ENCODE data around the gene AIFM1.

DNA sequence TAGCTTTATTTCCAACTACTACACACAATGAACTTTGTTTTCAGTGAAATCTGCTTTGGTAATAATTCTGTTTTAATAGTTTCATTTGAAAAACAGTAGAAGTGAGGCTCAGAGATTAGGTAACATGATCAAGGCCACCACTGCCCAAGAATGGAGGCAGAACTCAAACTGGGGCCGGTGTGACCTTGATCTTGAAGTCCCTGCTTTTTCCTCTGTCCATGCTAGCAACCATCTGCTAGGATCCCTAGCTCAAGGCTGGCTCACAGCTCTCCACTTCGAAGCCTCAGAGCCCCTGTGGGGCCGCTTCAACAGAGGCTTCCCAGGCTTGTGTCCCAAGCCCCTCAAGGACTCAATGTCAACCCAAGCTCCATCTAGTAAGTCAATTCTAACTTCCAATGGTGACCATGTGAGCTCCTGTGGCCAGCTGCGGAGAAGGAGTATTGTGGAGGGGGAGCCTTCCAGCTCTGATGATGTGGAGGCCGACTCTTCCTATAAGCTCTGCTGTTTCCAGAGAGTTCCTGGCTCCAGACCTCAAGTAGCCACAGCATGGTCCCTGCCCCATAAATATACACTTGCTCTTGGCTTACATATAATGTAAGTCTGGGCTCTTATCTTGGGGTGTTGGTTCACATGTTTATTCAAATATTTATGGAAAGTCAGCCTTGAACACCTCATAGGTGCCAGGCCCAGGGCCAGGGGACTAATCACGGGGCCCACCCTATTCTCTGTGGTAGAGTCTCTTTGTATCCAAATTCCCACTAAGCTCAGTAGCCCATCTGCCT, 70.2 kb downstream of the AIFM1 start:
- TF ChIP-seq POLR2A (IDR thresholded peaks at IDR 0.05; ENCODE audit: low read length) (no peak), GATA1 (IDR thresholded peaks at IDR 0.05; ENCODE audit: low read depth, low read length) (no peak)

Measured in erythroblast (primary cell).